Breast epithelium (tissue), 4 donors: Measurements from ENCODE around the gene PFDN1. TPM values are rescaled to one million over a fixed set of nuclear protein-coding genes. Genes with fewer than 3 reads are reported as not detected.
A peak's percentile ranks its signal among the peaks of the same experiment; 100 is the strongest.

Experiments
- DNase-seq, 2 donors: peaks; one replicate each; pipeline ENCODE4 v3.0.0-alpha.2; 2019; ENCODE audit warnings: low spot score in 2 of 2
- H3K27ac ChIP-seq, 2 donors: fragments of 200-600 bp; sonication (generic) in 1 of 2; one replicate each; pipeline ENCODE4 v1.5.1; 2016 to 2019; ENCODE audit warnings: mild to moderate bottlenecking in 1 of 2
- H3K27me3 ChIP-seq, 2 donors: fragments of 200-600 bp; sonication (generic) in 1 of 2; one replicate each; pipeline versions ENCODE4 v1.5.1 to v1.6.0; 2017 to 2019; ENCODE audit warnings: control low read depth in 1 of 2, mild to moderate bottlenecking in 1 of 2
- H3K36me3 ChIP-seq: fragments of 200-600 bp; one replicate; pipeline ENCODE4 v1.5.1; 2019
- H3K4me1 ChIP-seq, 2 donors: fragments of 200-600 bp; sonication (generic); one replicate each; pipeline ENCODE4 v1.5.1; 2016 to 2019; ENCODE audit warnings: control low read depth in 1 of 2
- H3K4me3 ChIP-seq, 3 donors: fragments of 200-600 bp; sonication (generic); 1 replicate in 2 of 3; 2 replicates in 1 of 3; pipeline ENCODE4 v1.5.1; 2016 to 2019; ENCODE audit warnings: mild to moderate bottlenecking in 3 of 3, moderate library complexity in 2 of 3
- H3K9me3 ChIP-seq, 2 donors: fragments of 200-600 bp; sonication (generic) in 1 of 2; one replicate each; pipeline ENCODE4 v1.5.1; 2016 to 2019; ENCODE audit warnings: control low read depth in 1 of 2
- CTCF ChIP-seq, 3 donors: fragments of 450-650 bp; IDR thresholded peaks; one replicate each; pipeline ENCODE4 v1.5.1; 2016 to 2017; ENCODE audit warnings: antibody characterized with exemption in 3 of 3, mild to moderate bottlenecking in 3 of 3, moderate library complexity in 3 of 3
- POLR2A ChIP-seq: fragments of 450-650 bp; IDR thresholded peaks from one replicate; pipeline ENCODE4 v1.6.1; 2016; ENCODE audit warnings: antibody characterized with exemption, mild to moderate bottlenecking, moderate library complexity
- POLR2AphosphoS5 ChIP-seq, 3 donors: sonication (generic); formaldehyde crosslinking; IDR thresholded peaks; one replicate each; pipeline ENCODE4 v1.6.1; 2017; ENCODE audit warnings: antibody characterized with exemption in 3 of 3
- intact Hi-C: fragments of 100-400 bp; cut with DNase I; formaldehyde crosslinking; loops from one replicate; pipeline ENCODE4 v1.15.1; 2023; ENCODE audit warnings: low total_unique reads
- total RNA-seq, 3 donors: library from RNA; depleted of rRNA; stranded (reverse); fragments of >200 nt; gene quantifications; one replicate each; pipeline ENCODE4 v1.1.0, GENCODE V29; 2016

The PFDN1 gene
- total RNA-seq, 3 donors from 2014 or later: 72.2 to 93.4 (median 86.3) TPM

- TF ChIP-seq POLR2A (no peak), POLR2AphosphoS5 (IDR thresholded peaks at IDR 0.05) (no peak), CTCF (IDR thresholded peaks at IDR 0.05) (no peak)
- Histone ChIP-seq H3K27ac (peak overlapping the region; percentile 87 to 96), H3K36me3 (no peaks in the 10 kb centered on the region), H3K4me3 (no peak overlapping the region), H3K9me3 (no peaks in the 10 kb centered on the region), H3K4me1 (peaks cover 0 to 25% of the 10 kb centered on the region in 2 donors), H3K27me3 (no peaks in the 10 kb centered on the region)
- DNase-seq: no peak
- intact Hi-C loops: no loop called here
These were observed 21.2 kb upstream of the PFDN1 start for GRCh38 chr5:140324041-140324600.

- TF ChIP-seq POLR2AphosphoS5 (IDR thresholded peaks at IDR 0.05): peak in 2 of 3 donors; percentile 18 to 28
- TF ChIP-seq POLR2A: no peak
- peak overlapping the region; percentile 87 to 96 for H3K27ac ChIP-seq
- H3K4me1 ChIP-seq: peaks cover 0 to 25% of the 10 kb centered on the region in 2 donors
- H3K4me3 ChIP-seq: no peak overlapping the region
- peak; percentile 60 to 79 for DNase-seq
- H3K36me3 ChIP-seq: no peaks in the 10 kb centered on the region
- H3K9me3 ChIP-seq: no peaks in the 10 kb centered on the region
- no peaks in the 10 kb centered on the region for H3K27me3 ChIP-seq
- intact Hi-C loops: no loop called here
These were observed 20.1 kb upstream of the PFDN1 start for GRCh38 chr5:140322751-140323731.

GRCh38 chr5:140321796-140322195 is 18.9 kb upstream of the PFDN1 start:
- H3K9me3 ChIP-seq: no peaks in the 10 kb centered on the region
- no peak overlapping the region for H3K4me3 ChIP-seq
- intact Hi-C loops: no loop called here
- no peaks in the 10 kb centered on the region for H3K27me3 ChIP-seq
- no peaks in the 10 kb centered on the region for H3K36me3 ChIP-seq
- H3K4me1 ChIP-seq: peaks cover 0 to 25% of the 10 kb centered on the region in 2 donors
- DNase-seq: peak in 1 of 2 donors; percentile 32
- TF ChIP-seq POLR2AphosphoS5 (IDR thresholded peaks at IDR 0.05): peak in 2 of 3 donors; percentile 16 to 54
- no peak for TF ChIP-seq CTCF (IDR thresholded peaks at IDR 0.05)
- no peak for TF ChIP-seq POLR2A
- peak overlapping the region; percentile 87 to 96 for H3K27ac ChIP-seq

- Histone ChIP-seq H3K4me1 (peaks cover 0 to 24% of the 10 kb centered on the region in 2 donors), H3K27ac (no peak overlapping the region), H3K9me3 (no peaks in the 10 kb centered on the region), H3K36me3 (no peaks in the 10 kb centered on the region), H3K27me3 (no peaks in the 10 kb centered on the region), H3K4me3 (no peak overlapping the region)
- TF ChIP-seq POLR2AphosphoS5 (IDR thresholded peaks at IDR 0.05) (no peak), POLR2A (no peak), CTCF (IDR thresholded peaks at IDR 0.05) (no peak)
- intact Hi-C loops: no loop called here
- DNase-seq: no peak
These were observed 16.9 kb upstream of the PFDN1 start for GRCh38 chr5:140319833-140320232.

- TF ChIP-seq POLR2A (no peak), POLR2AphosphoS5 (IDR thresholded peaks at IDR 0.05) (no peak), CTCF (IDR thresholded peaks at IDR 0.05) (no peak)
- H3K27ac ChIP-seq: no peak overlapping the region
- no peak for DNase-seq
- no peaks in the 10 kb centered on the region for H3K36me3 ChIP-seq
- peaks cover 0 to 15% of the 10 kb centered on the region in 2 donors for H3K4me1 ChIP-seq
- intact Hi-C loops: no loop called here
- H3K9me3 ChIP-seq: no peaks in the 10 kb centered on the region
- no peak overlapping the region for H3K4me3 ChIP-seq
- no peaks in the 10 kb centered on the region for H3K27me3 ChIP-seq
These were observed 15.9 kb upstream of the PFDN1 start for GRCh38 chr5:140318792-140319191.
